NCI-H82 (cell line): ENCODE data around the gene TTC9B.
"Not testable (repeated sequence)": the region's sequence is repeated elsewhere in the genome, so short reads cannot be mapped to it uniquely, and the experiment has no call there.

Experiments used
- DNase-seq: peaks from one replicate; lab custom pipeline; 2025; lab: John Stamatoyannopoulos, UW

TTC9B gene

GRCh38 chr19:40232949-40233810 lies 15.0 kb upstream of the TTC9B start:
- DNase-seq, result no peak

GRCh38 chr19:40232479-40232878 lies 14.3 kb upstream of the TTC9B start:
- no peak for DNase-seq

GRCh38 chr19:40231544-40232424 lies 13.6 kb upstream of the TTC9B start:
- DNase-seq, result no peak

- no peak for DNase-seq
Measured at GRCh38 chr19:40231057-40231456, 12.9 kb upstream of the TTC9B start.

- DNase-seq, result no peak
Measured at GRCh38 chr19:40229926-40230417, 11.8 kb upstream of the TTC9B start.

GRCh38 chr19:40229484-40229883 lies 11.3 kb upstream of the TTC9B start:
- DNase-seq, result no peak

- no peak for DNase-seq
Measured at GRCh38 chr19:40228863-40229262, 10.7 kb upstream of the TTC9B start.

- DNase-seq, result no peak
Measured at GRCh38 chr19:40228346-40228745, 10.2 kb upstream of the TTC9B start.

GRCh38 chr19:40225440-40226305 lies 7.5 kb upstream of the TTC9B start:
- peak; percentile 23 for DNase-seq

GRCh38 chr19:40224342-40225150 lies 6.4 kb upstream of the TTC9B start:
- no peak for DNase-seq

- no peak for DNase-seq
Measured at GRCh38 chr19:40223135-40223822, 5.1 kb upstream of the TTC9B start.

GRCh38 chr19:40221858-40222619 lies 3.9 kb upstream of the TTC9B start:
- DNase-seq, result peak; percentile 93

- DNase-seq, result no peak
Measured at GRCh38 chr19:40220674-40221073, 2.5 kb upstream of the TTC9B start.

GRCh38 chr19:40219721-40220276 lies 1.6 kb upstream of the TTC9B start:
- peak; percentile 35 for DNase-seq

GRCh38 chr19:40219029-40219428 lies 845 bp upstream of the TTC9B start:
- not testable (repeated sequence) for DNase-seq

- peak; percentile 77 for DNase-seq
Measured at GRCh38 chr19:40217027-40217810, 965 bp downstream of the TTC9B start.

- DNase-seq, result no peak
Measured at GRCh38 chr19:40216777-40217026, 1.5 kb downstream of the TTC9B start.

GRCh38 chr19:40216013-40216776 lies 2.0 kb downstream of the TTC9B start:
- peak; percentile 60 for DNase-seq
